ENCODE data around the gene TTC19.

- TF ChIP-seq POLR2A (IDR thresholded peaks at IDR 0.05) (peak in 1 of 2 donors; percentile 22), CTCF (IDR thresholded peaks at IDR 0.05) (peak in 1 of 6 experiments; percentile 30)
Observed at GRCh38 chr17:16002708-16003260, 3.2 kb downstream of the TTC19 start.

Measured in Peyer's patch (tissue), 4 donors.